ENCODE data around the gene RPRD1B.

DNA sequence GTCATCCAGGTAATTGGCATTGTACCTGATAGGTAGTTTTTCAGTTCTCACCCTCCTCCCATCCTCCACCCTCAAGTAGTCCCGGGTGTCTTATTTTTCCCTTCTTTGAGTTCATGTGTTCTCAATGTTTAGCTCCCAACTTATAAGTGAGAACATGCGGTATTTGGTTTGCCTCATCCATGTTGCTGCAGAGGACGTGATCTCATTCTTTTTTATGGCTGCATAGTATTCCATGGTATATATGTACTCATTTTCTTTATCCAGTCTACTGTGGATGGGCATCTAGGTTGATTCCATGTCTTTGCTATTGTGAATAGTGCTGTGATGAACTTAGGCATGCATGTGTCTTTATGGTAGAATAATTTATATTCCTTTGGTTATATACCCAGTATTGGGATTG is 45.8 kb downstream of the RPRD1B start:
- no peak for TF ChIP-seq POLR2A (IDR thresholded peaks at IDR 0.05; ENCODE audit: extremely low read depth, insufficient read length)
- TF ChIP-seq, protein P1, sequence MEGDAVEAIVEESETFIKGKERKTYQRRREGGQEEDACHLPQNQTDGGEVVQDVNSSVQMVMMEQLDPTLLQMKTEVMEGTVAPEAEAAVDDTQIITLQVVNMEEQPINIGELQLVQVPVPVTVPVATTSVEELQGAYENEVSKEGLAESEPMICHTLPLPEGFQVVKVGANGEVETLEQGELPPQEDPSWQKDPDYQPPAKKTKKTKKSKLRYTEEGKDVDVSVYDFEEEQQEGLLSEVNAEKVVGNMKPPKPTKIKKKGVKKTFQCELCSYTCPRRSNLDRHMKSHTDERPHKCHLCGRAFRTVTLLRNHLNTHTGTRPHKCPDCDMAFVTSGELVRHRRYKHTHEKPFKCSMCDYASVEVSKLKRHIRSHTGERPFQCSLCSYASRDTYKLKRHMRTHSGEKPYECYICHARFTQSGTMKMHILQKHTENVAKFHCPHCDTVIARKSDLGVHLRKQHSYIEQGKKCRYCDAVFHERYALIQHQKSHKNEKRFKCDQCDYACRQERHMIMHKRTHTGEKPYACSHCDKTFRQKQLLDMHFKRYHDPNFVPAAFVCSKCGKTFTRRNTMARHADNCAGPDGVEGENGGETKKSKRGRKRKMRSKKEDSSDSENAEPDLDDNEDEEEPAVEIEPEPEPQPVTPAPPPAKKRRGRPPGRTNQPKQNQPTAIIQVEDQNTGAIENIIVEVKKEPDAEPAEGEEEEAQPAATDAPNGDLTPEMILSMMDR (IDR thresholded peaks at IDR 0.05; ENCODE audit: low read depth, low read length), result no peak
- TF ChIP-seq MYC (IDR thresholded peaks at IDR 0.05; ENCODE audit: low read depth, low read length), result no peak
